ENCODE measurements around the gene MB21D2.

- no peak for TF ChIP-seq CTCF (conservative IDR thresholded peaks at IDR 0.05; ENCODE audit: low read length)
- no peak for TF ChIP-seq EZH2phosphoT487 (IDR thresholded peaks at IDR 0.05; ENCODE audit: borderline replicate concordance, low read depth, low read length)
Observed at GRCh38 chr3:192917028-192917403, 640 bp downstream of the MB21D2 start.

Data from OCI-LY7 (cell line).